ENCODE results near the gene TFAM.

DNA sequence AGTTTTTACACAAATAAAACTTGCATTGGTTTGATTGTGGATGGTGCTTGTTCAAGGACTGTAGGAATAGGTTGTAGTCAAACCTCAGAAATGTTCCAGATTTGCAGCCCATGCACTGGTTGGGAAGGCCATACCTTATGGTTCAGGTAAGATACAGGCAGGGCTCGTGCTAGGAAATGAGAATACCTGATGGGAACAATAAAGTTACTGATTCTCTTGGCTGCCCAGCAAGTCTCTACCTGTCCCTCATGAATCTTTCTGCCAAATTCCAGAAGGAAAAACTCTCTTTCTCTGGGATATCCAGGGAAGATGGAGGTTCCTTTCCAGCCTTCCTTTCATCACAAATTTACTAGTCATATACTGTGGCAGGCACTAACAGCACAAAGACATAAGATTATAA lies 53.8 kb downstream of the TFAM start:
- TF ChIP-seq, protein P1, sequence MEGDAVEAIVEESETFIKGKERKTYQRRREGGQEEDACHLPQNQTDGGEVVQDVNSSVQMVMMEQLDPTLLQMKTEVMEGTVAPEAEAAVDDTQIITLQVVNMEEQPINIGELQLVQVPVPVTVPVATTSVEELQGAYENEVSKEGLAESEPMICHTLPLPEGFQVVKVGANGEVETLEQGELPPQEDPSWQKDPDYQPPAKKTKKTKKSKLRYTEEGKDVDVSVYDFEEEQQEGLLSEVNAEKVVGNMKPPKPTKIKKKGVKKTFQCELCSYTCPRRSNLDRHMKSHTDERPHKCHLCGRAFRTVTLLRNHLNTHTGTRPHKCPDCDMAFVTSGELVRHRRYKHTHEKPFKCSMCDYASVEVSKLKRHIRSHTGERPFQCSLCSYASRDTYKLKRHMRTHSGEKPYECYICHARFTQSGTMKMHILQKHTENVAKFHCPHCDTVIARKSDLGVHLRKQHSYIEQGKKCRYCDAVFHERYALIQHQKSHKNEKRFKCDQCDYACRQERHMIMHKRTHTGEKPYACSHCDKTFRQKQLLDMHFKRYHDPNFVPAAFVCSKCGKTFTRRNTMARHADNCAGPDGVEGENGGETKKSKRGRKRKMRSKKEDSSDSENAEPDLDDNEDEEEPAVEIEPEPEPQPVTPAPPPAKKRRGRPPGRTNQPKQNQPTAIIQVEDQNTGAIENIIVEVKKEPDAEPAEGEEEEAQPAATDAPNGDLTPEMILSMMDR (IDR thresholded peaks at IDR 0.05; ENCODE audit: low read depth, low read length): no peak
- no peak for TF ChIP-seq EZH2phosphoT487 (IDR thresholded peaks at IDR 0.05; ENCODE audit: low read depth)

Measured in OCI-LY3 (cell line).